Chondrocyte (in vitro differentiated cells): Measurements from ENCODE around the gene RGP1. TPM values are rescaled to one million over a fixed set of nuclear protein-coding genes. Genes with fewer than 3 reads are reported as not detected.

Source experiments
- DNase-seq: peaks from one replicate; pipeline ENCODE4 v3.0.0; 2021; ENCODE audit warnings: mixed read lengths, low spot score
- H3K27ac Mint-ChIP-seq: one replicate; pipeline ENCODE4 v1.8.0; 2021; ENCODE audit warnings: mild to moderate bottlenecking, moderate library complexity, mixed read lengths; ENCODE audit not compliant: unreplicated experiment
- H3K27me3 Mint-ChIP-seq: 2 replicates; pipeline ENCODE4 v1.8.0; 2021; ENCODE audit warnings: low read depth, mixed read lengths
- H3K36me3 Mint-ChIP-seq: 2 replicates; pipeline ENCODE4 v1.8.0; 2021; ENCODE audit warnings: low read depth, mixed read lengths
- H3K4me1 Mint-ChIP-seq: 2 replicates; pipeline ENCODE4 v1.8.0; 2021; ENCODE audit warnings: low read depth, mild to moderate bottlenecking, mixed read lengths
- H3K4me3 Mint-ChIP-seq: one replicate; pipeline ENCODE4 v1.8.0; 2021; ENCODE audit warnings: mild to moderate bottlenecking, moderate library complexity, mixed read lengths; ENCODE audit not compliant: unreplicated experiment
- H3K9me3 Mint-ChIP-seq: 2 replicates; pipeline ENCODE4 v1.8.0; 2021; ENCODE audit warnings: low read depth, mixed read lengths
- total RNA-seq: library from RNA; stranded (reverse); gene quantifications from 3 replicates; pipeline ENCODE4 v1.2.1, GENCODE V29; 2021
- TF ChIP-seq, protein P1 (sequence below): fragments of 200-600 bp; sonication (generic); IDR thresholded peaks from 2 replicates; pipeline ENCODE4 v1.5.0; 2021; ENCODE audit warnings: antibody characterized with exemption, mild to moderate bottlenecking, moderate library complexity

RGP1 gene
- total RNA-seq, 1 donor from 2014 or later, result 27.7 TPM

DNA sequence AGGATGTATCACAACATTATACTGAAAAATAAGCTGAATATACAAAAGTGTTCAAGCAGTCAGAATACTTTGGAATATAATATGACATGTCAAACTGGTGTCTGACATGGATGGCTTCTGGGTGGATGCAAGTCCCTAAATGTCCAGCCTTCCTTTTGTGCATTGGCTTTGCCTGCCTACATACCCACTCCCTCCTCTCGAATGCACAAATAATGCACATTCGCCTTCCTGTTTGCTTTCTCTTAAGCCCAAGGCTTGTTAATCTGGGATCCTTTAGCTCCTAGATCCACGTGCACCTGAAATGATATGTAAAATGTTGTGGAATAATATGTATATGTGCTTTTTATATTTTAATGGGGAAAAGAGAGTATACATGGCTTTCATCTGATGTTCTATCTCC lies 29.4 kb downstream of the RGP1 start:
- DNase-seq, result no peak
- H3K27me3 Mint-ChIP-seq, result peaks cover 16% of the 10 kb centered on the region
- no peak overlapping the region for H3K27ac Mint-ChIP-seq
- H3K4me3 Mint-ChIP-seq, result no peak overlapping the region
- H3K36me3 Mint-ChIP-seq, result no peaks in the 10 kb centered on the region
- TF ChIP-seq, protein P1, sequence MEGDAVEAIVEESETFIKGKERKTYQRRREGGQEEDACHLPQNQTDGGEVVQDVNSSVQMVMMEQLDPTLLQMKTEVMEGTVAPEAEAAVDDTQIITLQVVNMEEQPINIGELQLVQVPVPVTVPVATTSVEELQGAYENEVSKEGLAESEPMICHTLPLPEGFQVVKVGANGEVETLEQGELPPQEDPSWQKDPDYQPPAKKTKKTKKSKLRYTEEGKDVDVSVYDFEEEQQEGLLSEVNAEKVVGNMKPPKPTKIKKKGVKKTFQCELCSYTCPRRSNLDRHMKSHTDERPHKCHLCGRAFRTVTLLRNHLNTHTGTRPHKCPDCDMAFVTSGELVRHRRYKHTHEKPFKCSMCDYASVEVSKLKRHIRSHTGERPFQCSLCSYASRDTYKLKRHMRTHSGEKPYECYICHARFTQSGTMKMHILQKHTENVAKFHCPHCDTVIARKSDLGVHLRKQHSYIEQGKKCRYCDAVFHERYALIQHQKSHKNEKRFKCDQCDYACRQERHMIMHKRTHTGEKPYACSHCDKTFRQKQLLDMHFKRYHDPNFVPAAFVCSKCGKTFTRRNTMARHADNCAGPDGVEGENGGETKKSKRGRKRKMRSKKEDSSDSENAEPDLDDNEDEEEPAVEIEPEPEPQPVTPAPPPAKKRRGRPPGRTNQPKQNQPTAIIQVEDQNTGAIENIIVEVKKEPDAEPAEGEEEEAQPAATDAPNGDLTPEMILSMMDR, result no peak
- no peaks in the 10 kb centered on the region for H3K4me1 Mint-ChIP-seq
- H3K9me3 Mint-ChIP-seq, result no peaks in the 10 kb centered on the region

DNA sequence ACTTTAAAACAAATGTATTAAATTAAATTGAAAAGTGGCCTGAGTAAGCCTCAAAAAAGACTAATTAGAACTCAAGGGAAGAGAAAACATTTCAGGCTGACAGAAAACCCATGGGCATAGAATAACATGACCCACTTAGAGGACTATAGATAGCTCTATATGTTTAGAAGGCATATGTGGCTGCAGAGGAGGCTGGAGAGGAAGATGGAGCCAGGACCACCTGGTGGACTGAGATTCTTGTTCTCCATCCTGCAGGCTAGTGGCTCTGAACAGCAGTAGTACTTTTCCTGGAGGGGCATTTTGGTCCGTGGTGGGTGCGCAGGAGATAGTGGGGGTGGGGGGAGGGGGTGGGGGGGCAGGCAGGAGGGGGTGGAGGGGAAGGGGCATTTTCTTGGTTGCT lies 32.0 kb downstream of the RGP1 start:
- H3K27ac Mint-ChIP-seq, result no peak overlapping the region
- TF ChIP-seq, protein P1, result no peak
- H3K27me3 Mint-ChIP-seq, result peaks cover 19% of the 10 kb centered on the region
- no peaks in the 10 kb centered on the region for H3K36me3 Mint-ChIP-seq
- DNase-seq, result no peak
- no peaks in the 10 kb centered on the region for H3K9me3 Mint-ChIP-seq
- no peak overlapping the region for H3K4me3 Mint-ChIP-seq
- no peaks in the 10 kb centered on the region for H3K4me1 Mint-ChIP-seq

DNA sequence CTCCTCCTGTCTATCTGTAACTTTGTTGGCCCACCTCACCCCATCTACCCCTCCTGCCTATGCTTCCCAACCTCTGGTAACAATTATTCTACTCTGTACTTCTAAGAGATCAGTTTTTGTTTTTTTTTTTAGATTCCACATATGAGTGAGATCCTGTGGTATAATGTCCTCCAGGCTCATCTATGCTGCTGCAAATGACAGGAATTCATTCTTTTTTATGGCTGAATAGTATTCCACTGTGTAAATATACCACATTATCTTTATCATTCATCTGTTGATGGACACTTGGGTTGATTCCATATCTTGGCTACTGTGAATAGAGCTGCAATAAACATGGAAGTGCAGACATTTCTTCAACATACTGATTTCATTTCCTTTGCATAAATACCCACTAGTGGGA lies 34.3 kb downstream of the RGP1 start:
- H3K4me3 Mint-ChIP-seq, result no peak overlapping the region

DNA sequence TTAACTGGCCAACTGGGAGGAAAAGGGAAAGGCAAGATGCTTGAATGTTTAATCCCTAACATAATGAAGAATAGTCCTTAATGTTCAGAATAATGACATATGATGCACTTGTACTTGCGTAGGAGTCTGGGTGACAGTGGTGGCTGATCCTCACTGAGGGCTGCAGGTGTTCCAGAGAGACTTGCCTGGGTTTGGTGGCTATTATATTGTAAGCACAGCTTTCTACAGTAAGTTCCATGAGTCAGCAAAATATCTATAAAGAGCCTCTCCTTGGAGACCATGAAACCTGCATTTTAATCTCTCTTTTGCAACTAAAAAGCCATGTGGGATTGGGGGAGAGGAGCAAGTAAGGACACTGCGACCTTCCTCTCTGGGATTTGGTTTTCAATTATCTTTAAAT lies 40.5 kb downstream of the RGP1 start:
- DNase-seq, result no peak
- Mint-ChIP-seq H3K4me3 (no peak overlapping the region), H3K27me3 (peaks cover 3% of the 10 kb centered on the region), H3K9me3 (no peaks in the 10 kb centered on the region), H3K4me1 (peaks cover 32% of the 10 kb centered on the region), H3K27ac (no peak overlapping the region), H3K36me3 (no peaks in the 10 kb centered on the region)
- TF ChIP-seq, protein P1, result no peak

More for the DNA sequence above, 34.3 kb downstream of the RGP1 start:
- H3K4me1 Mint-ChIP-seq, result no peaks in the 10 kb centered on the region
- no peak for DNase-seq
- H3K36me3 Mint-ChIP-seq, result no peaks in the 10 kb centered on the region
- H3K27ac Mint-ChIP-seq, result no peak overlapping the region
- H3K9me3 Mint-ChIP-seq, result no peaks in the 10 kb centered on the region
- peaks cover 19% of the 10 kb centered on the region for H3K27me3 Mint-ChIP-seq
- TF ChIP-seq, protein P1, result no peak

DNA sequence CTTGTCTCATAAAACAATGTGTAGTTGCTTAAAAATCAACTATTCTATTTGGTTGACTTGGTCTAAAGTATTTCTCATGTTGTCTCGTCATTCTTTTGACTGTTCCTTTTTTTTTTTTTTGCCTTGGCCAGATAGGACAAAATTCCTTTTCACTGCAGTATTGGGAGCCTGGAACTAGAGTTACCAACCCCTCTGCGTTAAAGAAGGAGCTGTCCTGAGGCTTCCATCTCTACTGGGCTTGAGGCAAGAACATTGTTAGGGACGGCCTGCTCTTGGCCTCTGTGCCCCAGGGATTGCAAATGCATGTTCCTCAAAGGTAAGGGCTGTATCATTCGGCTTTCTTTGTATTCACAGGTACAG lies 40.9 kb downstream of the RGP1 start:
- H3K4me3 Mint-ChIP-seq, result no peak overlapping the region

More for the DNA sequence above, 40.9 kb downstream of the RGP1 start:
- Mint-ChIP-seq H3K36me3 (no peaks in the 10 kb centered on the region), H3K4me1 (peaks cover 36% of the 10 kb centered on the region), H3K9me3 (no peaks in the 10 kb centered on the region), H3K27ac (no peak overlapping the region), H3K27me3 (peaks cover 3% of the 10 kb centered on the region)
- TF ChIP-seq, protein P1, result no peak
- DNase-seq, result no peak
